Ishikawa (cell line): ENCODE measurements around the gene FOXP1.

Experiments used
- CREB1 ChIP-seq: IDR thresholded peaks from 2 replicates; pipeline ENCODE4 v1.6.1; 2012; ENCODE audit warnings: low read depth
- EP300 ChIP-seq: IDR thresholded peaks from 2 replicates; pipeline ENCODE4 v1.6.1; 2012; ENCODE audit warnings: borderline replicate concordance
- FOXM1 ChIP-seq: IDR thresholded peaks from 2 replicates; pipeline ENCODE4 v1.6.1; 2012; ENCODE audit warnings: low read depth, borderline replicate concordance
- MAX ChIP-seq: IDR thresholded peaks from 2 replicates; pipeline ENCODE4 v1.6.1; 2012
- REST ChIP-seq: IDR thresholded peaks from 2 replicates; pipeline ENCODE4 v1.6.1; 2012; ENCODE audit warnings: low read depth, mild to moderate bottlenecking
- TEAD4 ChIP-seq: IDR thresholded peaks from 2 replicates; pipeline ENCODE4 v1.6.1; 2012

- TF ChIP-seq TEAD4 (no peak), EP300 (no peak), MAX (no peak), REST (no peak), FOXM1 (no peak), CREB1 (no peak)
These were observed 355.2 kb downstream of the FOXP1 start for GRCh38 chr3:71228156-71228866.
